Activated CD8-positive, alpha-beta T cell treated with anti-CD3 and anti-CD28 coated beads for 36 hours (primary cell): Measurements from ENCODE around the gene XPNPEP1. TPM values are rescaled to one million over a fixed set of nuclear protein-coding genes. Genes with fewer than 3 reads are reported as not detected.

Experiments used
- ATAC-seq: fragments of 200-7000 bp; cut with Tn5 transposase; one replicate; pipeline ENCODE4 v1.10.0; 2021; ENCODE audit warnings: mild to moderate bottlenecking, moderate library complexity
- CTCF ChIA-PET: fragments of 350-600 bp; sonication (Branson Sonifier 250); formaldehyde crosslinking; loops from one replicate; lab custom pipeline; 2021; ENCODE audit warnings: antibody characterized with exemption; lab: Charles Lee
- POLR2A ChIA-PET: fragments of 350-600 bp; sonication (Branson Sonifier 250); formaldehyde crosslinking; loops from one replicate; lab custom pipeline; 2021; ENCODE audit warnings: antibody characterized with exemption; lab: Charles Lee
- DNase-seq: peaks from one replicate; pipeline ENCODE4 v3.0.0-alpha.2; 2020
- H3K27ac Mint-ChIP-seq: one replicate; pipeline ENCODE4 v1.8.0; 2021; ENCODE audit warnings: mild to moderate bottlenecking, mixed read lengths
- H3K27me3 Mint-ChIP-seq: one replicate; pipeline ENCODE4 v1.8.0; 2021; ENCODE audit warnings: mixed read lengths
- H3K36me3 Mint-ChIP-seq: one replicate; pipeline ENCODE4 v1.8.0; 2021; ENCODE audit warnings: low read depth, mixed read lengths
- H3K4me1 Mint-ChIP-seq: one replicate; pipeline ENCODE4 v1.8.0; 2021; ENCODE audit warnings: low read depth, mixed read lengths
- H3K4me3 Mint-ChIP-seq: one replicate; pipeline ENCODE4 v1.8.0; 2021; ENCODE audit warnings: mild to moderate bottlenecking, moderate library complexity, mixed read lengths
- H3K9me3 Mint-ChIP-seq: one replicate; pipeline ENCODE4 v1.8.0; 2021; ENCODE audit warnings: mixed read lengths
- CTCF ChIP-seq: fragments of 200-600 bp; IDR thresholded peaks from one replicate; pipeline ENCODE4 v1.8.0; 2022; ENCODE audit warnings: antibody characterized with exemption, mild to moderate bottlenecking
- intact Hi-C: fragments of 100-400 bp; cut with micrococcal nuclease; formaldehyde crosslinking; loops from one replicate; pipeline ENCODE4 v1.10.0; 2022
- total RNA-seq, 2 experiments: library from RNA; stranded (reverse); gene quantifications; one replicate each; pipeline ENCODE4 v1.2.3, GENCODE V29; 2021

XPNPEP1 gene
- total RNA-seq, 2 experiments from 2014 or later: 96.5 to 97.0 TPM

GRCh38 chr10:109924967-109925620 is 1.8 kb upstream of the XPNPEP1 start:
- Mint-ChIP-seq H3K36me3 (peaks cover 25% of the 10 kb centered on the region), H3K4me1 (peaks cover 34% of the 10 kb centered on the region)
- intact Hi-C loops: no loop called here

GRCh38 chr10:109924087-109924486 is 776 bp upstream of the XPNPEP1 start:
- H3K27ac Mint-ChIP-seq: peak overlapping the region; percentile 40
- H3K4me1 Mint-ChIP-seq: peaks cover 43% of the 10 kb centered on the region
- POLR2A ChIA-PET: interaction anchor here (1.1 kb wide), 1 partner anchor 13 kb away, joined by 3 read pairs; no protein-coding TSS in a partner anchor
- CTCF ChIA-PET: interaction anchor here (1.2 kb wide), 1 partner anchor 40 kb away, joined by 3 read pairs; no protein-coding TSS in a partner anchor
- peaks cover 29% of the 10 kb centered on the region for H3K36me3 Mint-ChIP-seq
- TF ChIP-seq CTCF: no peak
- DNase-seq (no peak), ATAC-seq (no peak)
- intact Hi-C loops: no loop called here
- H3K27me3 Mint-ChIP-seq: no peaks in the 10 kb centered on the region
- peak overlapping the region; percentile 95 for H3K4me3 Mint-ChIP-seq
- H3K9me3 Mint-ChIP-seq: no peaks in the 10 kb centered on the region

More at GRCh38 chr10:109924967-109925620, 1.8 kb upstream of the XPNPEP1 start:
- H3K27ac Mint-ChIP-seq: no peak overlapping the region
- POLR2A ChIA-PET: interaction anchor here (0.6 to 1.1 kb wide), 3 partner anchors 10 to 33 kb away, joined by 3 to 5 read pairs (median 3); no protein-coding TSS in a partner anchor
- no peaks in the 10 kb centered on the region for H3K27me3 Mint-ChIP-seq
- no peak for DNase-seq
- CTCF ChIA-PET: interaction anchor here (1.1 to 1.7 kb wide), 2 partner anchors 10 to 13 kb away, joined by 4 to 5 read pairs; no protein-coding TSS in a partner anchor
- H3K4me3 Mint-ChIP-seq: no peak overlapping the region
- ATAC-seq: no peak
- H3K9me3 Mint-ChIP-seq: no peaks in the 10 kb centered on the region
- TF ChIP-seq CTCF: no peak

- Mint-ChIP-seq H3K27ac (peak overlapping the region; percentile 94), H3K9me3 (no peaks in the 10 kb centered on the region), H3K27me3 (no peaks in the 10 kb centered on the region), H3K4me1 (peaks cover 50% of the 10 kb centered on the region), H3K4me3 (peak overlapping the region; percentile 95), H3K36me3 (peaks cover 37% of the 10 kb centered on the region)
- no peak for TF ChIP-seq CTCF
- DNase-seq (no peak), ATAC-seq (no peak)
- intact Hi-C loops: no loop called here
- ChIA-PET CTCF (interaction anchor here (0.9 to 1.9 kb wide), 2 partner anchors 12 to 38 kb away, joined by 3 to 6 read pairs; no protein-coding TSS in a partner anchor), POLR2A (interaction anchor here (0.8 to 2.5 kb wide), 6 partner anchors 9 to 154 kb away, joined by 3 to 10 read pairs (median 3); no protein-coding TSS in a partner anchor)
Observed at GRCh38 chr10:109922358-109922975, 844 bp downstream of the XPNPEP1 start.

GRCh38 chr10:109920016-109920415 is 3.3 kb downstream of the XPNPEP1 start:
- Mint-ChIP-seq H3K27ac (peak overlapping the region; percentile 4), H3K36me3 (peaks cover 50% of the 10 kb centered on the region), H3K27me3 (no peaks in the 10 kb centered on the region), H3K4me1 (peaks cover 72% of the 10 kb centered on the region), H3K4me3 (no peak overlapping the region), H3K9me3 (no peaks in the 10 kb centered on the region)
- ChIA-PET POLR2A (interaction anchor here (0.7 kb wide), 1 partner anchor 175 kb away, joined by 4 read pairs; no protein-coding TSS in a partner anchor), CTCF (no interaction called here)
- intact Hi-C loops: no loop called here
- no peak for TF ChIP-seq CTCF
- ATAC-seq (no peak), DNase-seq (peak; percentile 59)
